Activated T-helper 17 cell treated with anti-CD3 and anti-CD28 coated beads, Interleukin-2, amount 50 U/mL, for 72 hours (primary cell): ENCODE data around the gene DGKK. TPM values are rescaled to one million over a fixed set of nuclear protein-coding genes. Genes with fewer than 3 reads are reported as not detected.
"Not testable (repeated sequence)": the region's sequence is repeated elsewhere in the genome, so short reads cannot be mapped to it uniquely, and the experiment has no call there.

ENCODE experiments used
- ATAC-seq: fragments of 150-1000 bp; cut with Tn5 transposase; replicated peaks from 2 replicates; pipeline ENCODE4 v1.10.0; 2021; ENCODE audit warnings: mild to moderate bottlenecking, moderate library complexity
- H3K27ac Mint-ChIP-seq: one replicate; pipeline ENCODE4 v1.8.0; 2022; ENCODE audit warnings: mixed read lengths
- H3K27me3 Mint-ChIP-seq: one replicate; pipeline ENCODE4 v1.8.0; 2022; ENCODE audit warnings: mixed read lengths
- H3K36me3 Mint-ChIP-seq: one replicate; pipeline ENCODE4 v1.8.0; 2022; ENCODE audit warnings: low read depth, mild to moderate bottlenecking, mixed read lengths
- H3K4me1 Mint-ChIP-seq: one replicate; pipeline ENCODE4 v1.8.0; 2022; ENCODE audit warnings: mixed read lengths
- H3K4me3 Mint-ChIP-seq: one replicate; pipeline ENCODE4 v1.8.0; 2022; ENCODE audit warnings: mild to moderate bottlenecking, mixed read lengths
- H3K9me3 Mint-ChIP-seq: one replicate; pipeline ENCODE4 v1.8.0; 2022; ENCODE audit warnings: mixed read lengths
- total RNA-seq, 2 donors: library from RNA; stranded (reverse); gene quantifications; one replicate each; pipeline ENCODE4 v1.2.3, GENCODE V29; 2022

DGKK gene
- total RNA-seq, 2 donors from 2014 or later: not detected

- ATAC-seq: no peak
- no peaks in the 10 kb centered on the region for H3K9me3 Mint-ChIP-seq
- H3K4me1 Mint-ChIP-seq: no peaks in the 10 kb centered on the region
- no peak overlapping the region for H3K27ac Mint-ChIP-seq
- no peak overlapping the region for H3K4me3 Mint-ChIP-seq
- no peaks in the 10 kb centered on the region for H3K27me3 Mint-ChIP-seq
- no peaks in the 10 kb centered on the region for H3K36me3 Mint-ChIP-seq
Measured at GRCh38 chrX:50381729-50382415, 88.8 kb downstream of the DGKK start.

- no peak overlapping the region for H3K27ac Mint-ChIP-seq
- H3K4me3 Mint-ChIP-seq: no peak overlapping the region
- no peaks in the 10 kb centered on the region for H3K4me1 Mint-ChIP-seq
- H3K36me3 Mint-ChIP-seq: no peaks in the 10 kb centered on the region
- H3K27me3 Mint-ChIP-seq: no peaks in the 10 kb centered on the region
- H3K9me3 Mint-ChIP-seq: no peaks in the 10 kb centered on the region
- ATAC-seq: no peak
Measured at GRCh38 chrX:50375481-50376267, 95.0 kb downstream of the DGKK start.

- Mint-ChIP-seq H3K4me3 (no peak overlapping the region), H3K4me1 (no peaks in the 10 kb centered on the region), H3K27ac (no peak overlapping the region), H3K36me3 (no peaks in the 10 kb centered on the region), H3K27me3 (no peaks in the 10 kb centered on the region), H3K9me3 (no peaks in the 10 kb centered on the region)
- ATAC-seq: no peak
Measured at GRCh38 chrX:50372966-50373365, 97.7 kb downstream of the DGKK start.

GRCh38 chrX:50343917-50344316 lies 126.7 kb downstream of the DGKK start:
- no peak overlapping the region for H3K4me3 Mint-ChIP-seq
- no peak for ATAC-seq
- H3K27ac Mint-ChIP-seq: no peak overlapping the region
- no peaks in the 10 kb centered on the region for H3K36me3 Mint-ChIP-seq
- H3K4me1 Mint-ChIP-seq: no peaks in the 10 kb centered on the region
- H3K27me3 Mint-ChIP-seq: no peaks in the 10 kb centered on the region
- H3K9me3 Mint-ChIP-seq: no peaks in the 10 kb centered on the region

- Mint-ChIP-seq H3K4me3 (no peak overlapping the region), H3K27me3 (no peaks in the 10 kb centered on the region)
Measured at GRCh38 chrX:50333308-50333707, 137.3 kb downstream of the DGKK start.

GRCh38 chrX:50332668-50333067 lies 138.0 kb downstream of the DGKK start:
- not testable (repeated sequence) for H3K4me3 Mint-ChIP-seq, ATAC-seq, H3K9me3 Mint-ChIP-seq, H3K27me3 Mint-ChIP-seq, H3K4me1 Mint-ChIP-seq, H3K36me3 Mint-ChIP-seq, H3K27ac Mint-ChIP-seq

More at GRCh38 chrX:50333308-50333707, 137.3 kb downstream of the DGKK start:
- H3K36me3 Mint-ChIP-seq: no peaks in the 10 kb centered on the region
- no peak overlapping the region for H3K27ac Mint-ChIP-seq
- no peaks in the 10 kb centered on the region for H3K4me1 Mint-ChIP-seq
- no peaks in the 10 kb centered on the region for H3K9me3 Mint-ChIP-seq
- ATAC-seq: no peak

GRCh38 chrX:50327235-50327634 lies 143.4 kb downstream of the DGKK start:
- H3K4me1 Mint-ChIP-seq: no peaks in the 10 kb centered on the region
- H3K27ac Mint-ChIP-seq: no peak overlapping the region
- no peaks in the 10 kb centered on the region for H3K27me3 Mint-ChIP-seq
- H3K9me3 Mint-ChIP-seq: no peaks in the 10 kb centered on the region
- H3K4me3 Mint-ChIP-seq: no peak overlapping the region
- no peak for ATAC-seq
- H3K36me3 Mint-ChIP-seq: no peaks in the 10 kb centered on the region
